ENCODE data around the gene MZT2B. TPM values are rescaled to one million over a fixed set of nuclear protein-coding genes. Genes with fewer than 3 reads are reported as not detected.
"Not testable (repeated sequence)": the region's sequence is repeated elsewhere in the genome, so short reads cannot be mapped to it uniquely, and the experiment has no call there.

Gene MZT2B
- polyA plus RNA-seq (2013, experiment 1 of 4) = 160 TPM
- 155 TPM for polyA plus RNA-seq (2013, experiment 2 of 4)
- polyA plus RNA-seq (2013, experiment 3 of 4) = 203 TPM
- polyA plus RNA-seq (2013, experiment 4 of 4) = 218 TPM

GRCh38 chr2:130181880-130182682, at the start of gene MZT2B:
TSS of gene MZT2B (plus strand) at chr2:130182262. CDS start at chr2:130182283, 21 bp downstream.
- 0% methylated on average over 75 of the region's 86 CpGs for whole genome bisulfite sequencing, 2 experiments
- not testable (repeated sequence) for H3K27me3 ChIP-seq (ENCODE audit: control insufficient read depth, insufficient read depth, low read length, poor library complexity, severe bottlenecking); H3K36me3 ChIP-seq (ENCODE audit: control insufficient read depth, insufficient read depth, low read length); H3K9me3 ChIP-seq (ENCODE audit: control insufficient read depth, low read length)
- Histone ChIP-seq H3K4me3 (ENCODE audit: insufficient read depth, low read depth, low read length) (peak within 1 kb of the TSS; percentile 97), H3K4me1 (ENCODE audit: control insufficient read depth, insufficient read depth, low read length) (peaks cover 11% of the 10 kb centered on the region), H3K27ac (ENCODE audit: insufficient read depth, low read depth, low read length, poor library complexity, severe bottlenecking) (peak within 1 kb of the TSS; percentile 59)

- no peaks in the 10 kb centered on the region for H3K4me1 ChIP-seq (ENCODE audit: control insufficient read depth, insufficient read depth, low read length)
- H3K4me3 ChIP-seq (ENCODE audit: insufficient read depth, low read depth, low read length) = no peak overlapping the region
- 95% methylated on average over 15 of the region's 15 CpGs for WGBS, 2 experiments
- H3K9me3 ChIP-seq (ENCODE audit: control insufficient read depth, low read length) = no peaks in the 10 kb centered on the region
- no peaks in the 10 kb centered on the region for H3K36me3 ChIP-seq (ENCODE audit: control insufficient read depth, insufficient read depth, low read length)
- no peak overlapping the region for H3K27ac ChIP-seq (ENCODE audit: insufficient read depth, low read depth, low read length, poor library complexity, severe bottlenecking)
- no peaks in the 10 kb centered on the region for H3K27me3 ChIP-seq (ENCODE audit: control insufficient read depth, insufficient read depth, low read length, poor library complexity, severe bottlenecking)
Observed at GRCh38 chr2:130135692-130136541, 46.1 kb upstream of the MZT2B start.

- not testable (repeated sequence) for H3K9me3 ChIP-seq (ENCODE audit: control insufficient read depth, low read length); H3K27ac ChIP-seq (ENCODE audit: insufficient read depth, low read depth, low read length, poor library complexity, severe bottlenecking); H3K4me3 ChIP-seq (ENCODE audit: insufficient read depth, low read depth, low read length); H3K27me3 ChIP-seq (ENCODE audit: control insufficient read depth, insufficient read depth, low read length, poor library complexity, severe bottlenecking); H3K36me3 ChIP-seq (ENCODE audit: control insufficient read depth, insufficient read depth, low read length); H3K4me1 ChIP-seq (ENCODE audit: control insufficient read depth, insufficient read depth, low read length)
- WGBS, 2 experiments = 96 to 99% methylated on average over 7 to 8 of the region's 10 CpGs
Observed at GRCh38 chr2:130136546-130136945, 45.5 kb upstream of the MZT2B start.

GRCh38 chr2:130137118-130137517, 44.9 kb upstream of the MZT2B start:
- H3K27ac ChIP-seq (ENCODE audit: insufficient read depth, low read depth, low read length, poor library complexity, severe bottlenecking); H3K27me3 ChIP-seq (ENCODE audit: control insufficient read depth, insufficient read depth, low read length, poor library complexity, severe bottlenecking); H3K4me1 ChIP-seq (ENCODE audit: control insufficient read depth, insufficient read depth, low read length); H3K36me3 ChIP-seq (ENCODE audit: control insufficient read depth, insufficient read depth, low read length); H3K9me3 ChIP-seq (ENCODE audit: control insufficient read depth, low read length); H3K4me3 ChIP-seq (ENCODE audit: insufficient read depth, low read depth, low read length): not testable (repeated sequence)
- 92% methylated on average over 3 to 5 of the region's 5 CpGs for WGBS, 2 experiments

- H3K27me3 ChIP-seq (ENCODE audit: control insufficient read depth, insufficient read depth, low read length, poor library complexity, severe bottlenecking); H3K9me3 ChIP-seq (ENCODE audit: control insufficient read depth, low read length); H3K4me1 ChIP-seq (ENCODE audit: control insufficient read depth, insufficient read depth, low read length); H3K27ac ChIP-seq (ENCODE audit: insufficient read depth, low read depth, low read length, poor library complexity, severe bottlenecking); H3K4me3 ChIP-seq (ENCODE audit: insufficient read depth, low read depth, low read length); H3K36me3 ChIP-seq (ENCODE audit: control insufficient read depth, insufficient read depth, low read length): not testable (repeated sequence)
- WGBS, 2 experiments = 95% methylated on average over 12 of the region's 13 CpGs
Observed at GRCh38 chr2:130138326-130138725, 43.7 kb upstream of the MZT2B start.

GRCh38 chr2:130138841-130139251, 43.2 kb upstream of the MZT2B start:
- not testable (repeated sequence) for H3K27me3 ChIP-seq (ENCODE audit: control insufficient read depth, insufficient read depth, low read length, poor library complexity, severe bottlenecking); H3K9me3 ChIP-seq (ENCODE audit: control insufficient read depth, low read length); H3K4me1 ChIP-seq (ENCODE audit: control insufficient read depth, insufficient read depth, low read length); H3K4me3 ChIP-seq (ENCODE audit: insufficient read depth, low read depth, low read length); H3K27ac ChIP-seq (ENCODE audit: insufficient read depth, low read depth, low read length, poor library complexity, severe bottlenecking); H3K36me3 ChIP-seq (ENCODE audit: control insufficient read depth, insufficient read depth, low read length)
- WGBS, 2 experiments = 94 to 96% methylated on average over 13 of the region's 15 CpGs

- 91 to 93% methylated on average over 25 to 29 of the region's 30 CpGs for WGBS, 2 experiments
- H3K9me3 ChIP-seq (ENCODE audit: control insufficient read depth, low read length); H3K4me1 ChIP-seq (ENCODE audit: control insufficient read depth, insufficient read depth, low read length); H3K27ac ChIP-seq (ENCODE audit: insufficient read depth, low read depth, low read length, poor library complexity, severe bottlenecking); H3K4me3 ChIP-seq (ENCODE audit: insufficient read depth, low read depth, low read length); H3K36me3 ChIP-seq (ENCODE audit: control insufficient read depth, insufficient read depth, low read length); H3K27me3 ChIP-seq (ENCODE audit: control insufficient read depth, insufficient read depth, low read length, poor library complexity, severe bottlenecking): not testable (repeated sequence)
Observed at GRCh38 chr2:130139331-130140280, 42.5 kb upstream of the MZT2B start.

GRCh38 chr2:130140516-130140915, 41.5 kb upstream of the MZT2B start:
- not testable (repeated sequence) for H3K36me3 ChIP-seq (ENCODE audit: control insufficient read depth, insufficient read depth, low read length); H3K27me3 ChIP-seq (ENCODE audit: control insufficient read depth, insufficient read depth, low read length, poor library complexity, severe bottlenecking); H3K4me3 ChIP-seq (ENCODE audit: insufficient read depth, low read depth, low read length); H3K9me3 ChIP-seq (ENCODE audit: control insufficient read depth, low read length); H3K4me1 ChIP-seq (ENCODE audit: control insufficient read depth, insufficient read depth, low read length); H3K27ac ChIP-seq (ENCODE audit: insufficient read depth, low read depth, low read length, poor library complexity, severe bottlenecking)
- 81 to 89% methylated on average over 7 of the region's 7 CpGs for WGBS, 2 experiments

- not testable (repeated sequence) for H3K4me1 ChIP-seq (ENCODE audit: control insufficient read depth, insufficient read depth, low read length); H3K27me3 ChIP-seq (ENCODE audit: control insufficient read depth, insufficient read depth, low read length, poor library complexity, severe bottlenecking); H3K27ac ChIP-seq (ENCODE audit: insufficient read depth, low read depth, low read length, poor library complexity, severe bottlenecking); H3K4me3 ChIP-seq (ENCODE audit: insufficient read depth, low read depth, low read length); H3K9me3 ChIP-seq (ENCODE audit: control insufficient read depth, low read length); H3K36me3 ChIP-seq (ENCODE audit: control insufficient read depth, insufficient read depth, low read length)
- 100% methylated on average over 2 of the region's 6 CpGs for WGBS, 2 experiments
Observed at GRCh38 chr2:130141002-130141401, 41.1 kb upstream of the MZT2B start.
